HL-60 (cell line): Measurements from ENCODE around the gene PIP5K1C.
"Not testable (repeated sequence)": the region's sequence is repeated elsewhere in the genome, so short reads cannot be mapped to it uniquely, and the experiment has no call there.

Experiments
- DNase-seq, 2 experiments: peaks; one replicate each; pipeline ENCODE4 v3.0.0-alpha.2; 2010 to 2020; ENCODE audit warnings: low read depth in 1 of 2, low spot score in 1 of 2
- H3K27ac ChIP-seq: fragments of 250-450 bp; sonication (Bioruptor Pico); replicated peaks from 2 replicates; pipeline ENCODE4 v1.5.1; 2020; ENCODE audit warnings: mild to moderate bottlenecking, moderate library complexity
- H3K27me3 ChIP-seq: fragments of 250-450 bp; sonication (Bioruptor Pico); 2 replicates; pipeline ENCODE4 v1.5.1; 2021; ENCODE audit warnings: mild to moderate bottlenecking, moderate library complexity; ENCODE audit not compliant: insufficient read depth, poor library complexity, severe bottlenecking
- H3K4me3 ChIP-seq: replicated peaks from 2 replicates; pipeline ENCODE4 v1.5.1; 2011; ENCODE audit warnings: mild to moderate bottlenecking, control low read depth, low read length; ENCODE audit not compliant: insufficient read depth
- GABPA ChIP-seq: IDR thresholded peaks from 2 replicates; pipeline ENCODE4 v1.6.1; 2012; ENCODE audit warnings: low read depth
- POLR2AphosphoS5 ChIP-seq: IDR thresholded peaks from 2 replicates; pipeline ENCODE4 v1.6.1; 2012; ENCODE audit warnings: low read depth
- REST ChIP-seq: IDR thresholded peaks from 2 replicates; pipeline ENCODE4 v1.6.1; 2012; ENCODE audit warnings: low read depth; ENCODE audit not compliant: insufficient replicate concordance
- SPI1 ChIP-seq: IDR thresholded peaks from 2 replicates; pipeline ENCODE4 v1.6.1; 2012; ENCODE audit warnings: low read depth, mild to moderate bottlenecking, borderline replicate concordance
- TF ChIP-seq, protein P1 (sequence below): IDR thresholded peaks from one replicate; pipeline ENCODE4 v1.5.1; 2011; ENCODE audit warnings: low read length, control low read depth, inconsistent platforms; ENCODE audit not compliant: insufficient read depth

PIP5K1C gene

GRCh38 chr19:3651684-3652083 is 48.6 kb downstream of the PIP5K1C start:
- TF ChIP-seq SPI1, result no peak
- TF ChIP-seq, protein P1, sequence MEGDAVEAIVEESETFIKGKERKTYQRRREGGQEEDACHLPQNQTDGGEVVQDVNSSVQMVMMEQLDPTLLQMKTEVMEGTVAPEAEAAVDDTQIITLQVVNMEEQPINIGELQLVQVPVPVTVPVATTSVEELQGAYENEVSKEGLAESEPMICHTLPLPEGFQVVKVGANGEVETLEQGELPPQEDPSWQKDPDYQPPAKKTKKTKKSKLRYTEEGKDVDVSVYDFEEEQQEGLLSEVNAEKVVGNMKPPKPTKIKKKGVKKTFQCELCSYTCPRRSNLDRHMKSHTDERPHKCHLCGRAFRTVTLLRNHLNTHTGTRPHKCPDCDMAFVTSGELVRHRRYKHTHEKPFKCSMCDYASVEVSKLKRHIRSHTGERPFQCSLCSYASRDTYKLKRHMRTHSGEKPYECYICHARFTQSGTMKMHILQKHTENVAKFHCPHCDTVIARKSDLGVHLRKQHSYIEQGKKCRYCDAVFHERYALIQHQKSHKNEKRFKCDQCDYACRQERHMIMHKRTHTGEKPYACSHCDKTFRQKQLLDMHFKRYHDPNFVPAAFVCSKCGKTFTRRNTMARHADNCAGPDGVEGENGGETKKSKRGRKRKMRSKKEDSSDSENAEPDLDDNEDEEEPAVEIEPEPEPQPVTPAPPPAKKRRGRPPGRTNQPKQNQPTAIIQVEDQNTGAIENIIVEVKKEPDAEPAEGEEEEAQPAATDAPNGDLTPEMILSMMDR, result no peak
- no peak for TF ChIP-seq REST
- no peak for TF ChIP-seq GABPA
- TF ChIP-seq POLR2AphosphoS5, result no peak
- Histone ChIP-seq H3K27ac (no peak overlapping the region), H3K27me3 (no peaks in the 10 kb centered on the region), H3K4me3 (no peak overlapping the region)
- no peak for DNase-seq

GRCh38 chr19:3649888-3650287 is 50.4 kb downstream of the PIP5K1C start:
- no peak for TF ChIP-seq GABPA
- no peak for TF ChIP-seq POLR2AphosphoS5
- no peak for TF ChIP-seq SPI1
- TF ChIP-seq, protein P1, result no peak
- TF ChIP-seq REST, result no peak
- no peak for DNase-seq
- Histone ChIP-seq H3K27me3 (no peaks in the 10 kb centered on the region), H3K27ac (no peak overlapping the region), H3K4me3 (no peak overlapping the region)

GRCh38 chr19:3648037-3648905 is 52.0 kb downstream of the PIP5K1C start:
- TF ChIP-seq GABPA, result no peak
- TF ChIP-seq POLR2AphosphoS5, result no peak
- TF ChIP-seq, protein P1, result no peak
- TF ChIP-seq SPI1, result no peak
- no peak for TF ChIP-seq REST
- H3K27ac ChIP-seq, result no peak overlapping the region
- H3K4me3 ChIP-seq, result no peak overlapping the region
- DNase-seq, result no peak
- H3K27me3 ChIP-seq, result no peaks in the 10 kb centered on the region

GRCh38 chr19:3647102-3647501 is 53.2 kb downstream of the PIP5K1C start:
- DNase-seq, H3K4me3 ChIP-seq, H3K27me3 ChIP-seq, H3K27ac ChIP-seq: not testable (repeated sequence)
